Left cardiac atrium (tissue), 4 donors: Measurements from ENCODE around the gene MAGEB1. TPM values are rescaled to one million over a fixed set of nuclear protein-coding genes. Genes with fewer than 3 reads are reported as not detected.

Experiments
- ATAC-seq, 2 donors: fragments of 200-7000 bp; cut with Tn5 transposase; one replicate each; pipeline ENCODE4 v1.9.1; 2020; ENCODE audit warnings: mild to moderate bottlenecking in 2 of 2, moderate library complexity in 2 of 2
- DNase-seq: peaks from one replicate; pipeline ENCODE4 v3.0.0-alpha.2; 2020
- intact Hi-C, 2 donors: fragments of 100-400 bp; cut with DNase I; formaldehyde crosslinking; loops; one replicate each; pipeline versions ENCODE4 v1.14.1 to v1.15.1; 2022 to 2023
- long read RNA-seq: library from polyadenylated mRNA; unstranded; transcript quantifications from one replicate; pipeline ENCODE4 v2.0.0, GENCODE V29; 2021
- total RNA-seq, 2 donors: library from RNA; stranded (reverse); fragmentation: NEBNext Ultra II Directional; extraction: Animal tissue kit (Norgen Biotek cat#: 25700); gene quantifications; one replicate each; pipeline ENCODE4 v1.2.1, GENCODE V29; 2021
- donor health status: DM: no; HTN: yes; CAD: no.
- donor health status: DM: no; HTN: yes; CAD: no; lungs with severe emphysema.
- donor health status: DM: yes; HTN: yes; CAD: no.
- donor health status: Dilated cardiomyopathy.

The MAGEB1 gene
- not detected for total RNA-seq
- long read RNA-seq, result 0 reads

GRCh38 chrX:30246769-30247489, at the start of gene MAGEB1:
Gene MAGEB1, plus strand, starts transcription at chrX:30247146. Its CDS starts 3,348 bp downstream, at chrX:30250494.
- intact Hi-C loops, result no loop called here
- no peak for DNase-seq
- no peak for ATAC-seq

GRCh38 chrX:30212172-30212571, 34.8 kb upstream of the MAGEB1 start:
- no peak for ATAC-seq
- no peak for DNase-seq
- intact Hi-C loops, result no loop called here

GRCh38 chrX:30215357-30215843, 31.5 kb upstream of the MAGEB1 start, which contains the start of gene MAGEB2:
Gene MAGEB2, plus strand, starts transcription at chrX:30215563. Its CDS starts 3,018 bp downstream, at chrX:30218581.
- no peak for DNase-seq
- intact Hi-C loops, result no loop called here
- no peak for ATAC-seq

- ATAC-seq (no peak), DNase-seq (no peak)
- intact Hi-C loops, result no loop called here
Measured at GRCh38 chrX:30217465-30217864, 29.5 kb upstream of the MAGEB1 start.

- intact Hi-C loops, result no loop called here
- DNase-seq (no peak), ATAC-seq (no peak)
Measured at GRCh38 chrX:30219372-30219771, 27.6 kb upstream of the MAGEB1 start.

- intact Hi-C loops, result no loop called here
- no peak for DNase-seq
- no peak for ATAC-seq
Measured at GRCh38 chrX:30220661-30221060, 26.3 kb upstream of the MAGEB1 start.

GRCh38 chrX:30224536-30224935, 22.4 kb upstream of the MAGEB1 start:
- intact Hi-C loops, result no loop called here
- no peak for DNase-seq
- ATAC-seq, result no peak

GRCh38 chrX:30228526-30228925, 18.4 kb upstream of the MAGEB1 start:
- intact Hi-C loops, result no loop called here

GRCh38 chrX:30230395-30230794, 16.6 kb upstream of the MAGEB1 start, which contains the start of gene MAGEB3:
Gene MAGEB3, plus strand, starts transcription at chrX:30230657. Its CDS starts 5,268 bp downstream, at chrX:30235925.
- DNase-seq (no peak), ATAC-seq (no peak)
- intact Hi-C loops, result no loop called here

More at GRCh38 chrX:30228526-30228925, 18.4 kb upstream of the MAGEB1 start:
- DNase-seq (no peak), ATAC-seq (no peak)

GRCh38 chrX:30241724-30242415, 5.1 kb upstream of the MAGEB1 start, which contains the start of gene MAGEB4:
Gene MAGEB4, plus strand, starts transcription at chrX:30242000. Its CDS starts 136 bp downstream, at chrX:30242136.
- ATAC-seq (no peak), DNase-seq (no peak)

GRCh38 chrX:30248854-30249253, 1.9 kb downstream of the MAGEB1 start:
- no peak for ATAC-seq
- DNase-seq, result no peak
- intact Hi-C loops, result no loop called here

More at GRCh38 chrX:30241724-30242415, 5.1 kb upstream of the MAGEB1 start, which contains the start of gene MAGEB4:
- intact Hi-C loops, result no loop called here

GRCh38 chrX:30253257-30253656, 6.3 kb downstream of the MAGEB1 start:
- no peak for DNase-seq

GRCh38 chrX:30259927-30260326, 13.0 kb downstream of the MAGEB1 start:
- ATAC-seq (no peak), DNase-seq (no peak)
- intact Hi-C loops, result no loop called here

More at GRCh38 chrX:30253257-30253656, 6.3 kb downstream of the MAGEB1 start:
- no peak for ATAC-seq
- intact Hi-C loops, result no loop called here

- DNase-seq, result no peak
- ATAC-seq, result no peak
- intact Hi-C loops, result no loop called here
Measured at GRCh38 chrX:30261012-30261411, 14.1 kb downstream of the MAGEB1 start.

GRCh38 chrX:30262763-30263162, 15.8 kb downstream of the MAGEB1 start:
- ATAC-seq, result no peak
- no peak for DNase-seq
- intact Hi-C loops, result no loop called here

GRCh38 chrX:30270639-30271038, 23.7 kb downstream of the MAGEB1 start:
- DNase-seq (no peak), ATAC-seq (no peak)
- intact Hi-C loops, result loop anchor here (10.0 kb wide), 1 partner anchor 234 kb away; no protein-coding TSS in a partner anchor

- ATAC-seq (no peak), DNase-seq (no peak)
- intact Hi-C loops, result loop anchor here (10.0 kb wide), 1 partner anchor 229 kb away; no protein-coding TSS in a partner anchor
Measured at GRCh38 chrX:30275498-30275897, 28.6 kb downstream of the MAGEB1 start.

- intact Hi-C loops, result loop anchor here (10.0 kb wide), 1 partner anchor 226 kb away; no protein-coding TSS in a partner anchor
- ATAC-seq (no peak), DNase-seq (no peak)
Measured at GRCh38 chrX:30278365-30278764, 31.4 kb downstream of the MAGEB1 start.

GRCh38 chrX:30280428-30280827, 33.5 kb downstream of the MAGEB1 start:
- no peak for DNase-seq
- ATAC-seq, result no peak
- intact Hi-C loops, result no loop called here

- DNase-seq, result no peak
- intact Hi-C loops, result no loop called here
- no peak for ATAC-seq
Measured at GRCh38 chrX:30282527-30282926, 35.6 kb downstream of the MAGEB1 start.
